Measurements from ENCODE around the gene PRICKLE2.

DNA sequence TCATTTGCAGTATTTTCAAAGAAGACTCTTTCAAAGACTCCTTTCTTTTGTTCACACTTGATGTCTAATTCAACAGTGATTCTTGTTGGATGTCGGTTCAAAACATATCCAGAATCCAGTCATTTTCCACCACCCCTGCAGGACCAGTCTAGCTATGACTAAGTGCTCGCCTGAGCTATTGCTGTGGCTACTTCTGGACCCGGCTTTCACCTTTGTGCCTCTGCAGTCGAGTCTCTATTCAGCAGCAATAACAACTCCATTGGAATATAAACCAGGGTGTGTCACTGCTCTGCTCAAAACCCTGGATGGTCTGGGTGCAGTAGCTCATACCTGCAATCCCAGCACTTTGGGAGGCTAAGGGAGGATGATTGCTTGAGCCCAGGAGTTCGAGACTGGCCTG is 55.0 kb downstream of the PRICKLE2 start:
- TF ChIP-seq, protein P1, sequence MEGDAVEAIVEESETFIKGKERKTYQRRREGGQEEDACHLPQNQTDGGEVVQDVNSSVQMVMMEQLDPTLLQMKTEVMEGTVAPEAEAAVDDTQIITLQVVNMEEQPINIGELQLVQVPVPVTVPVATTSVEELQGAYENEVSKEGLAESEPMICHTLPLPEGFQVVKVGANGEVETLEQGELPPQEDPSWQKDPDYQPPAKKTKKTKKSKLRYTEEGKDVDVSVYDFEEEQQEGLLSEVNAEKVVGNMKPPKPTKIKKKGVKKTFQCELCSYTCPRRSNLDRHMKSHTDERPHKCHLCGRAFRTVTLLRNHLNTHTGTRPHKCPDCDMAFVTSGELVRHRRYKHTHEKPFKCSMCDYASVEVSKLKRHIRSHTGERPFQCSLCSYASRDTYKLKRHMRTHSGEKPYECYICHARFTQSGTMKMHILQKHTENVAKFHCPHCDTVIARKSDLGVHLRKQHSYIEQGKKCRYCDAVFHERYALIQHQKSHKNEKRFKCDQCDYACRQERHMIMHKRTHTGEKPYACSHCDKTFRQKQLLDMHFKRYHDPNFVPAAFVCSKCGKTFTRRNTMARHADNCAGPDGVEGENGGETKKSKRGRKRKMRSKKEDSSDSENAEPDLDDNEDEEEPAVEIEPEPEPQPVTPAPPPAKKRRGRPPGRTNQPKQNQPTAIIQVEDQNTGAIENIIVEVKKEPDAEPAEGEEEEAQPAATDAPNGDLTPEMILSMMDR (IDR thresholded peaks at IDR 0.05): no peak
- no peak for TF ChIP-seq POLR2A (IDR thresholded peaks at IDR 0.05)

Measured in body of pancreas (tissue), 4 donors.